K562 (cell line): ENCODE measurements around the gene TMEM141. TPM values are rescaled to one million over a fixed set of nuclear protein-coding genes. Genes with fewer than 3 reads are reported as not detected.

ENCODE experiments used
- ARID3B ChIP-seq: fragments of 250-450 bp; sonication (Bioruptor Pico); IDR thresholded peaks from 2 replicates; pipeline ENCODE4 v1.4.0; 2020; ENCODE audit warnings: borderline replicate concordance
- CHD4 ChIP-seq: fragments of 200-600 bp; sonication (generic); IDR thresholded peaks from 3 replicates; pipeline ENCODE4 v1.6.1; 2012; ENCODE audit warnings: low read depth, mild to moderate bottlenecking, mixed read lengths, low read length, inconsistent platforms; ENCODE audit not compliant: insufficient read depth, insufficient replicate concordance, poor library complexity, severe bottlenecking
- REST ChIP-seq, 2 experiments: fragments of 450-650 bp; formaldehyde crosslinking in 1 of 2; IDR thresholded peaks; 2 replicates each; pipeline versions ENCODE4 v1.4.0 to v1.6.1; 2014 to 2020; ENCODE audit warnings: mild to moderate bottlenecking in 2 of 2, borderline replicate concordance in 1 of 2, low read depth in 1 of 2
- SREBF1 ChIP-seq: fragments of 150-350 bp; IDR thresholded peaks from 2 replicates; pipeline ENCODE4 v1.6.1; 2014; ENCODE audit warnings: antibody characterized with exemption, low read depth, low read length, borderline replicate concordance
- ZNF318 ChIP-seq, 2 experiments: fragments of 450-650 bp; IDR thresholded peaks; 2 replicates each; pipeline ENCODE4 v1.6.1; 2016; ENCODE audit warnings: mild to moderate bottlenecking in 2 of 2, borderline replicate concordance in 1 of 2, low read depth in 1 of 2, moderate library complexity in 1 of 2
- polyA plus RNA-seq, 8 experiments: library from polyadenylated mRNA; depleted of rRNA in 4 of 8; stranded (reverse) in 5 of 8; unstranded in 3 of 8; fragments of >200 nt; fragmentation: Nextera tagmentation in 2 of 8; fragmentation: Illumina TruSeq in 1 of 8; extraction: Ambion mirVana in 2 of 8; extraction: Trizol in 1 of 8; gene quantifications; 2 replicates each; pipeline versions ENCODE4 v1.2.1 to v1.2.3, GENCODE V29; 2011 to 2014; ENCODE audit warnings: inconsistent platforms in 1 of 8, missing spikeins in 1 of 8
- total RNA-seq, 7 experiments: library from RNA; depleted of rRNA in 6 of 7; stranded (reverse); fragments of >200 nt in 6 of 7; fragmentation: Illumina TruSeq in 2 of 7; extraction: Trizol in 2 of 7; gene quantifications; 2 replicates each; pipeline versions ENCODE4 v1.2.1 to v1.2.3, GENCODE V29; 2011 to 2021; ENCODE audit warnings: low replicate concordance in 1 of 7

The TMEM141 gene
- total and polyA plus RNA-seq, 9 of the 15 experiments (the other 6 are each of a cell fraction or from before 2014, with no cell fraction given): 21.5 to 123 (median 74.8) TPM

GRCh38 chr9:136791516-136792276 lies 552 bp downstream of the TMEM141 start (continued):
- TF ChIP-seq CHD4 (no peak), SREBF1 (no peak), ZNF318 (IDR thresholded peaks at IDR 0.05; ENCODE audit: borderline replicate concordance in 1 of 2, low read depth in 1 of 2) (no peak), REST (IDR thresholded peaks at IDR 0.05; ENCODE audit: borderline replicate concordance) (peak; percentile 57; the same call in 1 of the 2 replicates), REST (CRISPR knock-in tag; IDR thresholded peaks at IDR 0.05; ENCODE audit: low read depth) (no peak), ARID3B (no peak)
